K562 (cell line): ENCODE measurements around the gene DCAF7. TPM values are rescaled to one million over a fixed set of nuclear protein-coding genes. Genes with fewer than 3 reads are reported as not detected.

Experiments used
- BRCA1 ChIP-seq, 2 experiments: fragments of 450-650 bp in 1 of 2; sonication (generic) in 1 of 2; formaldehyde crosslinking in 1 of 2; IDR thresholded peaks; 2 replicates each; pipeline versions ENCODE4 v1.5.0 to v1.6.1; 2017 to 2020; ENCODE audit warnings: mild to moderate bottlenecking in 1 of 2, missing genetic modification reagents in 1 of 2
- CBFA2T3 ChIP-seq: fragments of 450-650 bp; IDR thresholded peaks from 2 replicates; pipeline ENCODE4 v1.6.1; 2017
- DDX20 ChIP-seq: fragments of 450-650 bp; IDR thresholded peaks from 2 replicates; pipeline ENCODE4 v1.6.1; 2016; ENCODE audit warnings: missing genetic modification characterization, low read depth, mild to moderate bottlenecking, missing compliant biosample characterization, moderate library complexity
- EGR1 ChIP-seq: fragments of 450-650 bp; conservative IDR thresholded peaks from 2 replicates; pipeline ENCODE4 v1.6.1; 2017; ENCODE audit warnings: mild to moderate bottlenecking
- HBP1 ChIP-seq: fragments of 450-650 bp; formaldehyde crosslinking; IDR thresholded peaks from 2 replicates; pipeline ENCODE4 v1.4.0; 2022; ENCODE audit warnings: missing genetic modification characterization
- HDAC3 ChIP-seq: fragments of 450-650 bp; IDR thresholded peaks from 2 replicates; pipeline ENCODE4 v1.6.1; 2018; ENCODE audit warnings: borderline replicate concordance, mild to moderate bottlenecking, moderate library complexity; ENCODE audit not compliant: partially characterized antibody
- HMG20B ChIP-seq: fragments of 250-450 bp; sonication (Bioruptor Pico); IDR thresholded peaks from 2 replicates; pipeline ENCODE4 v1.5.0; 2021; ENCODE audit warnings: mild to moderate bottlenecking
- KLF16 ChIP-seq: IDR thresholded peaks from 2 replicates; pipeline ENCODE4 v1.6.1; 2016; ENCODE audit warnings: antibody characterized with exemption
- MBD1 ChIP-seq: fragments of 250-450 bp; sonication (Bioruptor Pico); IDR thresholded peaks from 2 replicates; pipeline ENCODE4 v1.8.0; 2022; ENCODE audit warnings: inconsistent platforms
- MTF1 ChIP-seq: fragments of 250-450 bp; sonication (Bioruptor Pico); IDR thresholded peaks from 2 replicates; pipeline ENCODE4 v1.9.0; 2021; ENCODE audit warnings: moderate library complexity, mild to moderate bottlenecking, inconsistent platforms, borderline replicate concordance
- NRF1 ChIP-seq, 2 experiments: fragments of 450-650 bp; IDR thresholded peaks in 1 of 2; conservative IDR thresholded peaks in 1 of 2; 2 replicates each; pipeline ENCODE4 v1.6.1; 2014; ENCODE audit warnings: mild to moderate bottlenecking in 2 of 2
- OTX1 ChIP-seq: fragments of 450-650 bp; formaldehyde crosslinking; IDR thresholded peaks from 2 replicates; pipeline ENCODE4 v1.4.0; 2022; ENCODE audit warnings: mild to moderate bottlenecking
- POU5F1 ChIP-seq: fragments of 150-350 bp; IDR thresholded peaks from 2 replicates; pipeline ENCODE4 v1.6.1; 2014; ENCODE audit warnings: borderline replicate concordance, low read length, low read depth, mild to moderate bottlenecking; ENCODE audit not compliant: partially characterized antibody
- SLC30A9 ChIP-seq: fragments of 250-450 bp; sonication (Bioruptor Pico); IDR thresholded peaks from 2 replicates; pipeline ENCODE4 v1.8.0; 2022; ENCODE audit warnings: mild to moderate bottlenecking, moderate library complexity
- SRF ChIP-seq, 2 experiments: fragments of 250-450, 450-650 bp in 1 of 2; sonication (Bioruptor Pico) in 1 of 2; sonication (generic) in 1 of 2; formaldehyde crosslinking; IDR thresholded peaks; 2 replicates each; pipeline versions ENCODE4 v1.5.0 to v1.5.1; 2020 to 2022; ENCODE audit warnings: mild to moderate bottlenecking in 1 of 2, missing genetic modification reagents in 1 of 2
- TAF15 ChIP-seq: fragments of 200-400 bp; formaldehyde crosslinking; IDR thresholded peaks from 2 replicates; pipeline ENCODE4 v1.6.1; 2017; ENCODE audit warnings: mild to moderate bottlenecking, low read depth, low read length, moderate library complexity
- ZNF239 ChIP-seq: fragments of 250-450 bp; sonication (Bioruptor Pico); IDR thresholded peaks from 2 replicates; pipeline ENCODE4 v1.4.0; 2020; ENCODE audit warnings: mild to moderate bottlenecking
- polyA plus RNA-seq, 8 experiments: library from polyadenylated mRNA; depleted of rRNA in 4 of 8; stranded (reverse) in 5 of 8; unstranded in 3 of 8; fragments of >200 nt; fragmentation: Nextera tagmentation in 2 of 8; fragmentation: Illumina TruSeq in 1 of 8; extraction: Ambion mirVana in 2 of 8; extraction: Trizol in 1 of 8; gene quantifications; 2 replicates each; pipeline versions ENCODE4 v1.2.1 to v1.2.3, GENCODE V29; 2011 to 2014; ENCODE audit warnings: inconsistent platforms in 1 of 8, missing spikeins in 1 of 8
- total RNA-seq, 7 experiments: library from RNA; depleted of rRNA in 6 of 7; stranded (reverse); fragments of >200 nt in 6 of 7; fragmentation: Illumina TruSeq in 2 of 7; extraction: Trizol in 2 of 7; gene quantifications; 2 replicates each; pipeline versions ENCODE4 v1.2.1 to v1.2.3, GENCODE V29; 2011 to 2021; ENCODE audit warnings: low replicate concordance in 1 of 7
- TF ChIP-seq, protein P1 (sequence below): fragments of 200-800 bp; sonication (Bioruptor generic); IDR thresholded peaks from 2 replicates; pipeline ENCODE4 v1.6.1; 2017; ENCODE audit warnings: missing genetic modification characterization, missing compliant biosample characterization
- TF ChIP-seq, protein P2 (sequence below): fragments of 250-450 bp; sonication (Bioruptor Pico); IDR thresholded peaks from 2 replicates; pipeline ENCODE4 v1.4.0; 2020; ENCODE audit warnings: mild to moderate bottlenecking, moderate library complexity

DCAF7 gene
- total and polyA plus RNA-seq, 9 of the 15 experiments (the other 6 are each of a cell fraction or from before 2014, with no cell fraction given): 30.8 to 123 (median 40.2) TPM

GRCh38 chr17:63549946-63550816, at the start of gene DCAF7 (continued):
- TF ChIP-seq MTF1 (CRISPR knock-in tag) (no peak), DDX20 (no peak), SRF (CRISPR knock-in tag; IDR thresholded peaks at IDR 0.05) (no peak), EGR1 (peak; percentile 100), CBFA2T3 (no peak; the same call in 1 of the 2 replicates), SLC30A9 (CRISPR knock-in tag) (no peak), MBD1 (CRISPR knock-in tag) (no peak), BRCA1 (IDR thresholded peaks at IDR 0.05) (no peak), BRCA1 (CRISPR knock-in tag; IDR thresholded peaks at IDR 0.05) (no peak), OTX1 (0 out of 2 replicates have a peak, but pooled peaks have one; percentile 40), HDAC3 (no peak), NRF1 (conservative IDR thresholded peaks at IDR 0.05 in 1 of 2, IDR thresholded peaks at IDR 0.05 in 1 of 2) (peak; percentile 78 to 81), HMG20B (CRISPR knock-in tag) (no peak), HBP1 (CRISPR knock-in tag) (0 out of 2 replicates have a peak, but pooled peaks have one; percentile 10), TAF15 (no peak), ZNF239 (CRISPR knock-in tag) (no peak), POU5F1 (no peak), KLF16 (no peak)
- TF ChIP-seq, protein P1, sequence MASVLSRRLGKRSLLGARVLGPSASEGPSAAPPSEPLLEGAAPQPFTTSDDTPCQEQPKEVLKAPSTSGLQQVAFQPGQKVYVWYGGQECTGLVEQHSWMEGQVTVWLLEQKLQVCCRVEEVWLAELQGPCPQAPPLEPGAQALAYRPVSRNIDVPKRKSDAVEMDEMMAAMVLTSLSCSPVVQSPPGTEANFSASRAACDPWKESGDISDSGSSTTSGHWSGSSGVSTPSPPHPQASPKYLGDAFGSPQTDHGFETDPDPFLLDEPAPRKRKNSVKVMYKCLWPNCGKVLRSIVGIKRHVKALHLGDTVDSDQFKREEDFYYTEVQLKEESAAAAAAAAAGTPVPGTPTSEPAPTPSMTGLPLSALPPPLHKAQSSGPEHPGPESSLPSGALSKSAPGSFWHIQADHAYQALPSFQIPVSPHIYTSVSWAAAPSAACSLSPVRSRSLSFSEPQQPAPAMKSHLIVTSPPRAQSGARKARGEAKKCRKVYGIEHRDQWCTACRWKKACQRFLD: peak; percentile 65; the same call in 1 of the 2 replicates
- TF ChIP-seq, protein P2, sequence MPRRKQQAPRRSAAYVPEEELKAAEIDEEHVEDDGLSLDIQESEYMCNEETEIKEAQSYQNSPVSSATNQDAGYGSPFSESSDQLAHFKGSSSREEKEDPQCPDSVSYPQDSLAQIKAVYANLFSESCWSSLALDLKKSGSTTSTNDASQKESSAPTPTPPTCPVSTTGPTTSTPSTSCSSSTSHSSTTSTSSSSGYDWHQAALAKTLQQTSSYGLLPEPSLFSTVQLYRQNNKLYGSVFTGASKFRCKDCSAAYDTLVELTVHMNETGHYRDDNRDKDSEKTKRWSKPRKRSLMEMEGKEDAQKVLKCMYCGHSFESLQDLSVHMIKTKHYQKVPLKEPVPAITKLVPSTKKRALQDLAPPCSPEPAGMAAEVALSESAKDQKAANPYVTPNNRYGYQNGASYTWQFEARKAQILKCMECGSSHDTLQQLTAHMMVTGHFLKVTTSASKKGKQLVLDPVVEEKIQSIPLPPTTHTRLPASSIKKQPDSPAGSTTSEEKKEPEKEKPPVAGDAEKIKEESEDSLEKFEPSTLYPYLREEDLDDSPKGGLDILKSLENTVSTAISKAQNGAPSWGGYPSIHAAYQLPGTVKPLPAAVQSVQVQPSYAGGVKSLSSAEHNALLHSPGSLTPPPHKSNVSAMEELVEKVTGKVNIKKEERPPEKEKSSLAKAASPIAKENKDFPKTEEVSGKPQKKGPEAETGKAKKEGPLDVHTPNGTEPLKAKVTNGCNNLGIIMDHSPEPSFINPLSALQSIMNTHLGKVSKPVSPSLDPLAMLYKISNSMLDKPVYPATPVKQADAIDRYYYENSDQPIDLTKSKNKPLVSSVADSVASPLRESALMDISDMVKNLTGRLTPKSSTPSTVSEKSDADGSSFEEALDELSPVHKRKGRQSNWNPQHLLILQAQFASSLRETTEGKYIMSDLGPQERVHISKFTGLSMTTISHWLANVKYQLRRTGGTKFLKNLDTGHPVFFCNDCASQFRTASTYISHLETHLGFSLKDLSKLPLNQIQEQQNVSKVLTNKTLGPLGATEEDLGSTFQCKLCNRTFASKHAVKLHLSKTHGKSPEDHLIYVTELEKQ (CRISPR knock-in tag): no peak; the same call in 1 of the 2 replicates
